Measurements from ENCODE around the gene BTBD19. TPM values are rescaled to one million over a fixed set of nuclear protein-coding genes. Genes with fewer than 3 reads are reported as not detected.
"Not testable (repeated sequence)": the region's sequence is repeated elsewhere in the genome, so short reads cannot be mapped to it uniquely, and the experiment has no call there.

BTBD19 gene
- total RNA-seq, 1 donor from 2014 or later = 1.4 TPM

DNA sequence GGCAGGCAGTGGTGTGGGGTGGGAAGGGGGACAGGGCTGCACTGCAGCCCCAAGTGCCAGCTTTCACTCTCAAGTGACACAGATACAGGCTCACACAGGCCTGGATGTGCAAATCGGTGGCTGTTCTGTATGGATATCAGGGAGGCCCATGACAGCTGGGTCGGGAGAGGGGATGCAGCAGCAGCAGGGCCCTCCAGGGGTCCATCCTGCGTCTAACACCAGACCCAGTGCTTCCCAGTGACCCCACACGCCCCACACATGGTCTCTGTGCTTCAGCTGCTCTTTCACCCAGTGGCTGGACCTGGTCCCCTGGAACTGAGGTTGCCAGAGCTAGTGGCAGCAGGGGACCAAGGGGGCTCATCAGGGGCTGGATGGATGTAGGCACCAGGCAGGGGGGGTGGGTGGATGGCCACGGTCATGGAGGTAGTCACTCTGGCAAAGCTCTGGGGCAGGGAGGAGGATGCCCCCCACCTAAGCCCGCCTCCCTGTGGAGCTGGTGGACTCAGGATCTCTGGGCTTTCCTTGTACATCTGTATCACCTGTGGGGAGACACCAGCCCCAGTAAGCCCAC is 13.9 kb downstream of the BTBD19 start:
- DNase-seq (ENCODE audit: low spot score) = no peak
- Histone ChIP-seq H2AFZ (replicated peaks) (no peak overlapping the region), H3K79me2 (ENCODE audit: low read depth) (no peaks in the 10 kb centered on the region), H4K20me1 (ENCODE audit: low read depth) (no peaks in the 10 kb centered on the region), H3K36me3 (no peaks in the 10 kb centered on the region), H3F3A (ENCODE audit: low read depth) (peaks cover 26% of the 10 kb centered on the region), H3K9ac (no peak overlapping the region), H3K27me3 (no peaks in the 10 kb centered on the region), H3K4me3 (no peak overlapping the region), H3K9me3 (ENCODE audit: low read depth) (no peaks in the 10 kb centered on the region), H3K27ac (no peak overlapping the region), H3K4me1 (peaks cover 8% of the 10 kb centered on the region), H3K4me2 (no peak overlapping the region)
- peaks cover 12% of the 10 kb centered on the region for H3K27me3 Mint-ChIP-seq (ENCODE audit: insufficient read depth, low read depth)
- peaks cover 11% of the 10 kb centered on the region for H3K9me3 Mint-ChIP-seq
- no peak for TF ChIP-seq EZH2phosphoT487 (IDR thresholded peaks at IDR 0.05)
- TF ChIP-seq, protein P1, sequence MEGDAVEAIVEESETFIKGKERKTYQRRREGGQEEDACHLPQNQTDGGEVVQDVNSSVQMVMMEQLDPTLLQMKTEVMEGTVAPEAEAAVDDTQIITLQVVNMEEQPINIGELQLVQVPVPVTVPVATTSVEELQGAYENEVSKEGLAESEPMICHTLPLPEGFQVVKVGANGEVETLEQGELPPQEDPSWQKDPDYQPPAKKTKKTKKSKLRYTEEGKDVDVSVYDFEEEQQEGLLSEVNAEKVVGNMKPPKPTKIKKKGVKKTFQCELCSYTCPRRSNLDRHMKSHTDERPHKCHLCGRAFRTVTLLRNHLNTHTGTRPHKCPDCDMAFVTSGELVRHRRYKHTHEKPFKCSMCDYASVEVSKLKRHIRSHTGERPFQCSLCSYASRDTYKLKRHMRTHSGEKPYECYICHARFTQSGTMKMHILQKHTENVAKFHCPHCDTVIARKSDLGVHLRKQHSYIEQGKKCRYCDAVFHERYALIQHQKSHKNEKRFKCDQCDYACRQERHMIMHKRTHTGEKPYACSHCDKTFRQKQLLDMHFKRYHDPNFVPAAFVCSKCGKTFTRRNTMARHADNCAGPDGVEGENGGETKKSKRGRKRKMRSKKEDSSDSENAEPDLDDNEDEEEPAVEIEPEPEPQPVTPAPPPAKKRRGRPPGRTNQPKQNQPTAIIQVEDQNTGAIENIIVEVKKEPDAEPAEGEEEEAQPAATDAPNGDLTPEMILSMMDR (IDR thresholded peaks at IDR 0.05) = no peak
- no peak for TF ChIP-seq EZH2 (IDR thresholded peaks at IDR 0.05)
- H3K36me3 Mint-ChIP-seq = peaks cover 2% of the 10 kb centered on the region
- H3K4me1 Mint-ChIP-seq = peaks cover 27% of the 10 kb centered on the region
- H3K4me3 Mint-ChIP-seq = no peak overlapping the region
- no peak overlapping the region for H3K27ac Mint-ChIP-seq

DNA sequence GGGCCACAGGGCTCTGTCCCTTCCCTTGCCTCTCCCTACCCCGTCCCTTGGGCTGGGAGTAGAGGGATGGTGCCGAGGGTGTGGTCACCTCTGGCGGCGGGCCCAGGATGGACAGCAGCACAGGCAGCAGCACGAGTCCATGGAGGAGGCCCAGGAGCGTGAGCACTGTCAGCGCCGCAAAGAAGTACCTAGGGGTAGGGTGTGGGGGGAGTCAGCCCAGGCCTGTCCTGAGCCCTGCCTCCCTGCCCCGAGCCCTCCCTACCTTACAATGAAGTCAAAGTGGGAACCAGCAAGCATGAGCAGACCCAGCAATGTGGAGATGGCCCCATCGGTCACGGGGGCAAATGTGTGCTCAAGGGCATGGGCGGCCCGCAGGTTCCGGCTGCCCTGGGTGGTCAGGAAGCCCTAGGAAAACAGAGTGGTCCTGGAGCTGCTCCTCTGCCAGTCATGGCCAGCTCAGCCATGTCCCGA is 14.7 kb downstream of the BTBD19 start:
- Histone ChIP-seq H3K36me3 (no peaks in the 10 kb centered on the region), H3K4me1 (peaks cover 8% of the 10 kb centered on the region), H3K27ac (no peak overlapping the region), H3K4me2 (no peak overlapping the region), H3K27me3 (no peaks in the 10 kb centered on the region), H2AFZ (replicated peaks) (no peak overlapping the region), H3K9me3 (ENCODE audit: low read depth) (no peaks in the 10 kb centered on the region), H4K20me1 (ENCODE audit: low read depth) (no peaks in the 10 kb centered on the region), H3F3A (ENCODE audit: low read depth) (peaks cover 26% of the 10 kb centered on the region), H3K9ac (no peak overlapping the region), H3K4me3 (no peak overlapping the region), H3K79me2 (ENCODE audit: low read depth) (no peaks in the 10 kb centered on the region)
- no peaks in the 10 kb centered on the region for H3K36me3 Mint-ChIP-seq
- TF ChIP-seq, protein P1 (IDR thresholded peaks at IDR 0.05) = no peak
- no peak for TF ChIP-seq EZH2phosphoT487 (IDR thresholded peaks at IDR 0.05)
- TF ChIP-seq EZH2 (IDR thresholded peaks at IDR 0.05) = no peak
- H3K4me1 Mint-ChIP-seq = peaks cover 22% of the 10 kb centered on the region
- H3K4me3 Mint-ChIP-seq = no peak overlapping the region
- H3K27ac Mint-ChIP-seq = no peak overlapping the region
- no peak for DNase-seq (ENCODE audit: low spot score)
- H3K27me3 Mint-ChIP-seq (ENCODE audit: insufficient read depth, low read depth) = peaks cover 12% of the 10 kb centered on the region
- H3K9me3 Mint-ChIP-seq = peaks cover 6% of the 10 kb centered on the region

DNA sequence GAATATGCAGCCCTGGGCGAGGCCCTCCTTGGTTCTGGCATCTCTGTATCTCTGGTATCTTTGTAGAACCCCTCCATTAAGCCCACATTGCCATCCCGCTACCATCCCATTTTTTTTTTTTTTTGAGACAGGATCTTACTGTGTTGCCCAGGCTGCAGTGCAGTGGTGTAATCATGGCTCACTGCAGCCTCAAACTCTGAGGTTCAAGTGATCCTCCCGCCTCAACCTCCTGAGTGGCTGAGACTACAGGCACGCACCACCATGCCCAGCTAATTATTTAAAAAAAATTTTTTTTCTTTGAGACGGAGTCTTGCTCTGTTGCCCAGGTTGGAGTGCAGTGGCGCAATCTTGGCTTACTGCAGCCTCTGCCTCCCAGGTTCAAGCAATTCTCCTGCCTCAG is 16.1 kb downstream of the BTBD19 start:
- not testable (repeated sequence) for H3K9ac ChIP-seq; H3K27ac ChIP-seq; H3K4me3 Mint-ChIP-seq; H3K36me3 ChIP-seq; H3K9me3 ChIP-seq (ENCODE audit: low read depth); H3K79me2 ChIP-seq (ENCODE audit: low read depth); H3K4me2 ChIP-seq; H3K27me3 ChIP-seq; H3K4me3 ChIP-seq; H2AFZ ChIP-seq (replicated peaks); H3K27ac Mint-ChIP-seq; H3K4me1 ChIP-seq; H4K20me1 ChIP-seq (ENCODE audit: low read depth); H3K36me3 Mint-ChIP-seq; H3K9me3 Mint-ChIP-seq; DNase-seq (ENCODE audit: low spot score)
- H3K27me3 Mint-ChIP-seq (ENCODE audit: insufficient read depth, low read depth) = peaks cover 15% of the 10 kb centered on the region
- H3K4me1 Mint-ChIP-seq = peaks cover 15% of the 10 kb centered on the region
- H3F3A ChIP-seq (ENCODE audit: low read depth) = peaks cover 15% of the 10 kb centered on the region

DNA sequence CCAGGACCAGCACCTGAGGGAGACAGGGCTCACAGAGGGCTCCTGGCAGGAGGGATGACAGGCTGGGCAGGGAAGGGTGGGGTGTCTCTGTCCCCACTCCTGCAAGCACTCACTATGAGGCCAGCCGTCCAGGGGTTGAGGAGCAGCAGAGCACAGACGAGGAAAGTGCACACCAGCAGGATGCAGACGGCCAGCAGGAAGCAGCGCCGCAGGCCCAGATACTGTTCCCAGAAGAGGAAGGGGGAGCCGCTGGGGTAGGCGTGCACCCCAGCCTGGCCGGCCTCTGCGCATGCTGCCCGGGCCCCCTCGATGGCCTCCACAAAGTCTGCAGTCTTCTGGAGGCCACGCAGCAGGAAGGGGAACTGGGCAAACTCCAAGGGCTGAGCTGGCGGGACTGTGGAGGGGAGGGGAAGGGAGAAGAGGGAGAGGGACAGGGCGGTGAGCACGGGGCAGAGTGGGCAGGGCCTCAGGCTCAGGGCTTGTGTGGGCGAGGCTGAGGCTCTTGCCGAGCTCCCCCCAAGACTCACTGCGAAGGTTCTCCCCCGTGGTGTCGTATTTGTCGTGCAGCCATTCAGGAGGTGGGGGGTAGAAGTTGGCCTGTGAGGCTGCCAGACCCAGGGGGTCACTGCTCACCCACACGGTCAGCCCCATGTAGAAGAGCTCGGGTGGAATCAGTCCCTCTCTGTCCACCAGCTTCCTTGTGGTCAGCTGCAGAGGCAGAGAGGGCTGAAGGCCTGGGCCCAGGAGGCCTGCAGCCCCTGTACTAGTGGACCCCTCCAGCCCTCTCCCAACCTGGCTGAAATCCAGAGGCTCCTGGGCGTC is 18.3 kb downstream of the BTBD19 start:
- Mint-ChIP-seq H3K4me1 (peaks cover 3% of the 10 kb centered on the region), H3K27ac (no peak overlapping the region), H3K4me3 (no peak overlapping the region), H3K27me3 (ENCODE audit: insufficient read depth, low read depth) (peaks cover 7% of the 10 kb centered on the region), H3K36me3 (no peaks in the 10 kb centered on the region), H3K9me3 (no peaks in the 10 kb centered on the region)
- Histone ChIP-seq H3K4me3 (no peak overlapping the region), H3K27ac (no peak overlapping the region), H3F3A (ENCODE audit: low read depth) (no peaks in the 10 kb centered on the region), H3K9ac (no peak overlapping the region), H3K4me1 (peaks cover 8% of the 10 kb centered on the region), H3K79me2 (ENCODE audit: low read depth) (no peaks in the 10 kb centered on the region), H3K9me3 (ENCODE audit: low read depth) (no peaks in the 10 kb centered on the region), H3K36me3 (no peaks in the 10 kb centered on the region), H4K20me1 (ENCODE audit: low read depth) (no peaks in the 10 kb centered on the region), H3K4me2 (no peak overlapping the region), H3K27me3 (no peaks in the 10 kb centered on the region), H2AFZ (replicated peaks) (no peak overlapping the region)
- DNase-seq (ENCODE audit: low spot score) = no peak
- TF ChIP-seq, protein P1 (IDR thresholded peaks at IDR 0.05) = no peak
- TF ChIP-seq EZH2phosphoT487 (IDR thresholded peaks at IDR 0.05) = no peak
- TF ChIP-seq EZH2 (IDR thresholded peaks at IDR 0.05) = no peak

All from neural progenitor cell (in vitro differentiated cells).